Measurements from ENCODE around the gene FHL2.

The FHL2 gene

GRCh38 chr2:105329561-105330495 lies 69.0 kb downstream of the FHL2 start, which contains the start of gene TGFBRAP1:
Gene TGFBRAP1, minus strand, starts transcription at chr2:105329735. Its CDS starts 21,434 bp downstream, at chr2:105308301.
- Histone ChIP-seq H3K4me2 (ENCODE audit: low read length) (peak within 1 kb of the TSS; percentile 95), H3K27me3 (ENCODE audit: control insufficient read depth, low read length) (no peaks in the 10 kb centered on the region), H3K79me2 (ENCODE audit: control insufficient read depth, low read length) (peaks cover 52% of the 10 kb centered on the region), H3K9me3 (ENCODE audit: control insufficient read depth, insufficient read depth, low read length) (no peaks in the 10 kb centered on the region), H3K9me2 (replicated peaks; ENCODE audit: control insufficient read depth, low read length) (no peaks in the 10 kb centered on the region), H3K36me3 (ENCODE audit: control insufficient read depth, low read length) (peaks cover 42% of the 10 kb centered on the region), H4K20me1 (ENCODE audit: control insufficient read depth, insufficient read depth, low read depth, low read length) (peaks cover 7% of the 10 kb centered on the region; the same call in 1 of the 2 replicates), H3K4me3 (ENCODE audit: low read length) (peak within 1 kb of the TSS; percentile 93), H3K4me1 (ENCODE audit: control insufficient read depth, low read length) (peaks cover 37% of the 10 kb centered on the region), H3K27ac (ENCODE audit: low read depth, low read length) (peak within 1 kb of the TSS; percentile 39), H3F3A (ENCODE audit: control insufficient read depth, insufficient read depth) (peaks cover 10% of the 10 kb centered on the region)
- no peak for TF ChIP-seq EZH2phosphoT487 (IDR thresholded peaks at IDR 0.05; ENCODE audit: borderline replicate concordance, low read length)
- TF ChIP-seq, protein P1, sequence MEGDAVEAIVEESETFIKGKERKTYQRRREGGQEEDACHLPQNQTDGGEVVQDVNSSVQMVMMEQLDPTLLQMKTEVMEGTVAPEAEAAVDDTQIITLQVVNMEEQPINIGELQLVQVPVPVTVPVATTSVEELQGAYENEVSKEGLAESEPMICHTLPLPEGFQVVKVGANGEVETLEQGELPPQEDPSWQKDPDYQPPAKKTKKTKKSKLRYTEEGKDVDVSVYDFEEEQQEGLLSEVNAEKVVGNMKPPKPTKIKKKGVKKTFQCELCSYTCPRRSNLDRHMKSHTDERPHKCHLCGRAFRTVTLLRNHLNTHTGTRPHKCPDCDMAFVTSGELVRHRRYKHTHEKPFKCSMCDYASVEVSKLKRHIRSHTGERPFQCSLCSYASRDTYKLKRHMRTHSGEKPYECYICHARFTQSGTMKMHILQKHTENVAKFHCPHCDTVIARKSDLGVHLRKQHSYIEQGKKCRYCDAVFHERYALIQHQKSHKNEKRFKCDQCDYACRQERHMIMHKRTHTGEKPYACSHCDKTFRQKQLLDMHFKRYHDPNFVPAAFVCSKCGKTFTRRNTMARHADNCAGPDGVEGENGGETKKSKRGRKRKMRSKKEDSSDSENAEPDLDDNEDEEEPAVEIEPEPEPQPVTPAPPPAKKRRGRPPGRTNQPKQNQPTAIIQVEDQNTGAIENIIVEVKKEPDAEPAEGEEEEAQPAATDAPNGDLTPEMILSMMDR (IDR thresholded peaks at IDR 0.05; ENCODE audit: low read depth, low read length, poor library complexity, severe bottlenecking): no peak

DNA sequence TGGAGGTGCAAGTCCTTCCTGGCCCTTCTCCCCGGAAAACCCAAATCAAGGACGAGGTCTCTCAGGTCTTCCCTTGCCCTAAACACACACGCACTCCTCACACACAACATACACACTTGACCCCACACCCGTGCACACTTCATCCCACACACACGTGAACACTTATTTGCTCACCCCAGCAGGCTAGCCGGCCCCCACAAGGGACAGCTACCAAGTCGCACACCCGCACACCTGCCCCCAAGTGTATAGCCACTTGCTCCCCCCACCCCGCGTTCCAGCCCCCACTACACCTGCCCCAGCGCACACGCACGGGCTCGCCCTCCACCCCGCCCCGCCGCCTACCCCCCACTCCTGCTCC lies 69.7 kb downstream of the FHL2 start:
- Histone ChIP-seq H3K9me3 (ENCODE audit: control insufficient read depth, insufficient read depth, low read length) (no peaks in the 10 kb centered on the region), H3K27ac (ENCODE audit: low read depth, low read length) (peak overlapping the region; percentile 39), H3K4me1 (ENCODE audit: control insufficient read depth, low read length) (peaks cover 43% of the 10 kb centered on the region), H3K4me3 (ENCODE audit: low read length) (peak overlapping the region; percentile 93), H3K4me2 (ENCODE audit: low read length) (peak overlapping the region; percentile 75), H3K9me2 (replicated peaks; ENCODE audit: control insufficient read depth, low read length) (no peaks in the 10 kb centered on the region), H4K20me1 (ENCODE audit: control insufficient read depth, insufficient read depth, low read depth, low read length) (peaks cover 7% of the 10 kb centered on the region; the same call in 1 of the 2 replicates), H3K79me2 (ENCODE audit: control insufficient read depth, low read length) (peaks cover 59% of the 10 kb centered on the region), H3K36me3 (ENCODE audit: control insufficient read depth, low read length) (peaks cover 42% of the 10 kb centered on the region), H3K27me3 (ENCODE audit: control insufficient read depth, low read length) (no peaks in the 10 kb centered on the region), H3F3A (ENCODE audit: control insufficient read depth, insufficient read depth) (peaks cover 10% of the 10 kb centered on the region)
- TF ChIP-seq EZH2phosphoT487 (IDR thresholded peaks at IDR 0.05; ENCODE audit: borderline replicate concordance, low read length): no peak
- TF ChIP-seq, protein P1 (IDR thresholded peaks at IDR 0.05; ENCODE audit: low read depth, low read length, poor library complexity, severe bottlenecking): no peak

DNA sequence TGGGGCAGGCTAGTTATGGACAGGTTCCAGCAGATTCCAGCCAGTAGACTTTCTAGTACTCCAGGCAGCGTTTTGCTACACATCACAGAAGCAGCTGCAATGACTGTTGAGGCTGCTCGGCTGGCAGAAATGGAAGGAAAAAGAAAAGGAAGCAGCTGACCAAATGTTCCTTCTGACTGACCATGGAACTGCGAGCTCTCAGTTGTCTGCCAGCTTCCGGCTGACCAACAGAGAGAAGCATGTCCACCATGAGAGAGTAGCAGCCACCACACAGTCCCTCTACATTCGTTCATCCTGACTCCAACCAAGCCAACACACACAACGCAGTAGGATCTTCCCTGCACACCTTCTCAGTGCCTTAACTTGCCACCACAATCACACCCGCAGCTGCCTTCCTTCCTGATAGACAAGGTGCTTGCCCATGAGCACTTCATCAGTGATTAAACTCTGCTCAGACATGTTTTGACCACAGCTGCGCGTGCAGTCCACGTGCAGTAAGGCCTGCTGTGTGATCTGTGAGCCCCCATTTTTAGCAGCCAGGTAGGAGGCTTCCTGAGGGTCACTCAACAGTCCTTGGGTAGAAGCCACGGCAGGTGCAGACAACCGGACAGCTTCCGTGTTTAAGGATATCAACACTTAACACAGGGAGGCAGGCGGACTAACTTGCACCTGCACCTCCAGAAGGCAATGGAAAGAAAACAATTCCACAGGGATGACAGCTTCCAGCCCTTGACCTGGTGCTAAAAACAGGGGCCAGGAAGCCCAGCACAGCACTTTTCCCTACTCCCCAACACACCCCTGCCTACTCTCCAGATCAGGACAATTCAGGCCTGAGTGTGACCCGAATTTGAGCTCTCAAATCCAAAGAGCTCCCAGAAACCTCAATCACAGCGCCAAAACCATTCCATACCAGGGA lies 70.3 kb downstream of the FHL2 start:
- TF ChIP-seq, protein P1 (IDR thresholded peaks at IDR 0.05; ENCODE audit: low read depth, low read length, poor library complexity, severe bottlenecking): no peak
- TF ChIP-seq EZH2phosphoT487 (IDR thresholded peaks at IDR 0.05; ENCODE audit: borderline replicate concordance, low read length): no peak

More for the DNA sequence above, 70.3 kb downstream of the FHL2 start:
- peak overlapping the region; percentile 39 for H3K27ac ChIP-seq (ENCODE audit: low read depth, low read length)
- H3K9me2 ChIP-seq (replicated peaks; ENCODE audit: control insufficient read depth, low read length): no peaks in the 10 kb centered on the region
- peak overlapping the region; percentile 93 for H3K4me3 ChIP-seq (ENCODE audit: low read length)
- H3K27me3 ChIP-seq (ENCODE audit: control insufficient read depth, low read length): no peaks in the 10 kb centered on the region
- peaks cover 65% of the 10 kb centered on the region for H3K79me2 ChIP-seq (ENCODE audit: control insufficient read depth, low read length)
- H4K20me1 ChIP-seq (ENCODE audit: control insufficient read depth, insufficient read depth, low read depth, low read length): peaks cover 8% of the 10 kb centered on the region; the same call in 1 of the 2 replicates
- H3K4me1 ChIP-seq (ENCODE audit: control insufficient read depth, low read length): peaks cover 49% of the 10 kb centered on the region
- peaks cover 44% of the 10 kb centered on the region for H3K36me3 ChIP-seq (ENCODE audit: control insufficient read depth, low read length)
- peak overlapping the region; percentile 75 for H3K4me2 ChIP-seq (ENCODE audit: low read length)
- no peaks in the 10 kb centered on the region for H3K9me3 ChIP-seq (ENCODE audit: control insufficient read depth, insufficient read depth, low read length)
- peaks cover 10% of the 10 kb centered on the region for H3F3A ChIP-seq (ENCODE audit: control insufficient read depth, insufficient read depth)

Data from DOHH2 (cell line).